HEK293 (cell line): ENCODE data around the gene CLIC4.
A peak's percentile ranks its signal among the peaks of the same experiment; 100 is the strongest.

ENCODE experiments used
- CTCF ChIA-PET: fragments of 350-600 bp; formaldehyde crosslinking; extraction: SDS; loops from one replicate; lab custom pipeline; 2021; ENCODE audit warnings: antibody characterized with exemption; lab: Yijun Ruan, JAX
- POLR2A ChIA-PET: fragments of 300-600 bp; formaldehyde crosslinking; extraction: SDS; loops from one replicate; lab custom pipeline; 2020; ENCODE audit warnings: antibody characterized with exemption, inconsistent platforms; lab: Yijun Ruan, JAX
- H3K27ac ChIP-seq: fragments of 200-500 bp; sonication (Bioruptor generic); 2 replicates; pipeline ENCODE4 v1.5.1; 2014; ENCODE audit warnings: low read depth, low read length, control low read depth, inconsistent platforms; ENCODE audit errors: extremely low read depth
- H3K36me3 ChIP-seq, 2 experiments: fragments of 200-500 bp in 1 of 2; sonication (Bioruptor generic) in 1 of 2; 1 replicate in 1 of 2; 2 replicates in 1 of 2; pipeline ENCODE4 v1.5.1; 2014 to 2017; ENCODE audit warnings: inconsistent platforms in 2 of 2, low read length in 2 of 2; ENCODE audit not compliant: control insufficient read depth in 2 of 2, insufficient read depth in 1 of 2
- H3K4me1 ChIP-seq: fragments of 200-500 bp; sonication (Bioruptor generic); 2 replicates; pipeline ENCODE4 v1.5.1; 2014; ENCODE audit warnings: mild to moderate bottlenecking, low read length, inconsistent platforms; ENCODE audit not compliant: control insufficient read depth, insufficient read depth
- H3K4me3 ChIP-seq: 2 replicates; pipeline ENCODE4 v1.5.1; 2011; ENCODE audit warnings: low read depth, mild to moderate bottlenecking, control low read depth, low read length, moderate library complexity
- H3K9me3 ChIP-seq: fragments of 200-500 bp; sonication (Bioruptor generic); 2 replicates; pipeline ENCODE4 v1.5.1; 2014; ENCODE audit warnings: low read depth, low read length, inconsistent platforms; ENCODE audit not compliant: control insufficient read depth, insufficient read depth
- BCL11A ChIP-seq: fragments of 450-650 bp; formaldehyde crosslinking; IDR thresholded peaks from 2 replicates; pipeline ENCODE4 v1.5.1; 2016; ENCODE audit warnings: low read depth, missing biosample characterization, missing genetic modification characterization
- KLF16 ChIP-seq: fragments of 450-650 bp; formaldehyde crosslinking; IDR thresholded peaks from 2 replicates; pipeline ENCODE4 v1.5.1; 2017; ENCODE audit warnings: missing biosample characterization, missing genetic modification characterization
- RBAK ChIP-seq: fragments of 450-650 bp; formaldehyde crosslinking; IDR thresholded peaks from 2 replicates; pipeline ENCODE4 v1.5.1; 2016; ENCODE audit warnings: missing biosample characterization, missing genetic modification characterization
- SP3 ChIP-seq: fragments of 450-650 bp; formaldehyde crosslinking; IDR thresholded peaks from 2 replicates; pipeline ENCODE4 v1.5.1; 2016; ENCODE audit warnings: missing biosample characterization, missing genetic modification characterization
- SP7 ChIP-seq: fragments of 450-650 bp; formaldehyde crosslinking; IDR thresholded peaks from 2 replicates; pipeline ENCODE4 v1.5.1; 2016; ENCODE audit warnings: missing biosample characterization, missing genetic modification characterization
- TRIM28 ChIP-seq: IDR thresholded peaks from 2 replicates; pipeline ENCODE4 v1.6.1; 2011; ENCODE audit warnings: low read length, control low read depth, borderline replicate concordance
- WT1 ChIP-seq: fragments of 450-650 bp; formaldehyde crosslinking; IDR thresholded peaks from 2 replicates; pipeline ENCODE4 v1.5.1; 2016; ENCODE audit warnings: missing biosample characterization, missing genetic modification characterization
- ZBTB8A ChIP-seq: fragments of 450-650 bp; formaldehyde crosslinking; IDR thresholded peaks from 2 replicates; pipeline ENCODE4 v1.5.1; 2016; ENCODE audit warnings: missing biosample characterization, missing genetic modification characterization
- ZFP3 ChIP-seq: fragments of 450-650 bp; formaldehyde crosslinking; IDR thresholded peaks from 2 replicates; pipeline ENCODE4 v1.5.1; 2016; ENCODE audit warnings: low read depth, missing biosample characterization, missing genetic modification characterization
- ZNF138 ChIP-seq: fragments of 450-650 bp; formaldehyde crosslinking; IDR thresholded peaks from 2 replicates; pipeline ENCODE4 v1.5.1; 2016; ENCODE audit warnings: missing biosample characterization, missing genetic modification characterization, borderline replicate concordance
- ZNF16 ChIP-seq: fragments of 450-650 bp; formaldehyde crosslinking; IDR thresholded peaks from 2 replicates; pipeline ENCODE4 v1.5.1; 2016; ENCODE audit warnings: low read depth, missing biosample characterization, missing genetic modification characterization
- ZNF239 ChIP-seq: fragments of 450-650 bp; formaldehyde crosslinking; IDR thresholded peaks from 2 replicates; pipeline ENCODE4 v1.5.1; 2016; ENCODE audit warnings: missing biosample characterization, missing genetic modification characterization
- ZNF266 ChIP-seq: fragments of 450-650 bp; formaldehyde crosslinking; IDR thresholded peaks from 2 replicates; pipeline ENCODE4 v1.5.1; 2016; ENCODE audit warnings: missing biosample characterization, missing genetic modification characterization, low read depth
- ZNF394 ChIP-seq: fragments of 450-650 bp; formaldehyde crosslinking; IDR thresholded peaks from 2 replicates; pipeline ENCODE4 v1.5.1; 2016; ENCODE audit warnings: missing biosample characterization, missing genetic modification characterization, mild to moderate bottlenecking, moderate library complexity, borderline replicate concordance
- ZNF423 ChIP-seq: fragments of 450-650 bp; formaldehyde crosslinking; IDR thresholded peaks from 2 replicates; pipeline ENCODE4 v1.5.1; 2016; ENCODE audit warnings: missing biosample characterization, missing genetic modification characterization
- ZNF548 ChIP-seq: fragments of 450-650 bp; formaldehyde crosslinking; IDR thresholded peaks from 2 replicates; pipeline ENCODE4 v1.5.1; 2016; ENCODE audit warnings: missing biosample characterization, missing genetic modification characterization
- ZNF549 ChIP-seq: fragments of 450-650 bp; IDR thresholded peaks from 2 replicates; pipeline ENCODE4 v1.5.1; 2018; ENCODE audit warnings: missing biosample characterization, missing genetic modification characterization, mild to moderate bottlenecking, inconsistent platforms, moderate library complexity
- ZNF561 ChIP-seq: fragments of 450-650 bp; IDR thresholded peaks from 2 replicates; pipeline ENCODE4 v1.5.1; 2018; ENCODE audit warnings: missing biosample characterization, missing genetic modification characterization, borderline replicate concordance
- ZNF585B ChIP-seq: fragments of 450-650 bp; formaldehyde crosslinking; IDR thresholded peaks from 2 replicates; pipeline ENCODE4 v1.5.1; 2016; ENCODE audit warnings: missing biosample characterization, missing genetic modification characterization
- ZNF623 ChIP-seq: fragments of 450-650 bp; formaldehyde crosslinking; IDR thresholded peaks from 2 replicates; pipeline ENCODE4 v1.5.1; 2016; ENCODE audit warnings: missing biosample characterization, missing genetic modification characterization
- ZNF626 ChIP-seq: fragments of 450-650 bp; sonication (Bioruptor Pico); formaldehyde crosslinking; IDR thresholded peaks from 2 replicates; pipeline ENCODE4 v1.5.1; 2018; ENCODE audit warnings: missing biosample characterization, missing genetic modification characterization, inconsistent platforms
- ZNF747 ChIP-seq: fragments of 450-650 bp; formaldehyde crosslinking; IDR thresholded peaks from 2 replicates; pipeline ENCODE4 v1.5.1; 2016; ENCODE audit warnings: missing biosample characterization, missing genetic modification characterization
- ZNF792 ChIP-seq: fragments of 450-650 bp; formaldehyde crosslinking; IDR thresholded peaks from 2 replicates; pipeline ENCODE4 v1.5.1; 2016; ENCODE audit warnings: missing biosample characterization, missing genetic modification characterization
- ZNF843 ChIP-seq: fragments of 450-650 bp; formaldehyde crosslinking; IDR thresholded peaks from 2 replicates; pipeline ENCODE4 v1.5.1; 2016; ENCODE audit warnings: missing biosample characterization, missing genetic modification characterization
- ZSCAN30 ChIP-seq: fragments of 450-650 bp; IDR thresholded peaks from 2 replicates; pipeline ENCODE4 v1.5.1; 2018; ENCODE audit warnings: missing biosample characterization, mild to moderate bottlenecking, missing genetic modification characterization, moderate library complexity
- TF ChIP-seq, protein P1 (sequence below): fragments of 450-650 bp; formaldehyde crosslinking; IDR thresholded peaks from 2 replicates; pipeline ENCODE4 v1.5.1; 2016; ENCODE audit warnings: missing biosample characterization, missing genetic modification characterization
- TF ChIP-seq, protein P2 (sequence below): fragments of 450-650 bp; formaldehyde crosslinking; IDR thresholded peaks from 2 replicates; pipeline ENCODE4 v1.5.1; 2016; ENCODE audit warnings: missing biosample characterization, missing genetic modification characterization
- TF ChIP-seq, protein P3 (sequence below): fragments of 450-650 bp; formaldehyde crosslinking; optimal IDR thresholded peaks from 2 replicates; pipeline ENCODE3; 2016; ENCODE audit warnings: missing biosample characterization, mild to moderate bottlenecking, missing genetic modification characterization
- TF ChIP-seq, protein P4 (sequence below): fragments of 450-650 bp; formaldehyde crosslinking; IDR thresholded peaks from 2 replicates; pipeline ENCODE4 v1.5.1; 2016; ENCODE audit warnings: missing biosample characterization, missing genetic modification characterization
- TF ChIP-seq, protein P5 (sequence below): fragments of 450-650 bp; formaldehyde crosslinking; IDR thresholded peaks from 2 replicates; pipeline ENCODE4; 2016; ENCODE audit warnings: missing biosample characterization, missing genetic modification characterization

Gene CLIC4

DNA sequence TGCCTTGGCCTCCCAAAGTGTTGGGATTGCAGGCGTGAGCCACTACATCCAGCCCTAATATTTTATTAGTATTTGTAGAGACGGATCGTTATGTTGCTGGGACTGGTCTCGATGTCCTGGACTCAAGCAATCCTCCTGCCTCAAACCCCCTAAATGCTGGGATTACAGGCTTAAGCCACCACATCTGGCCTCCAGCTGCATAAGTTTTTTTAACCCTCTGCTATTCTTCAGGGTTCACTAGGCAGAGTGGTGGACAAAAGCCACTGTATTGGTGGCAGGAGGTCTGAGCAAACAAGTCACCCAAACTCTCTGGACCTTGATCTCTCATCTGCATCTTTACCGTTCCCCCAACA lies 10.1 kb upstream of the CLIC4 start (continued):
- TF ChIP-seq, protein P1, sequence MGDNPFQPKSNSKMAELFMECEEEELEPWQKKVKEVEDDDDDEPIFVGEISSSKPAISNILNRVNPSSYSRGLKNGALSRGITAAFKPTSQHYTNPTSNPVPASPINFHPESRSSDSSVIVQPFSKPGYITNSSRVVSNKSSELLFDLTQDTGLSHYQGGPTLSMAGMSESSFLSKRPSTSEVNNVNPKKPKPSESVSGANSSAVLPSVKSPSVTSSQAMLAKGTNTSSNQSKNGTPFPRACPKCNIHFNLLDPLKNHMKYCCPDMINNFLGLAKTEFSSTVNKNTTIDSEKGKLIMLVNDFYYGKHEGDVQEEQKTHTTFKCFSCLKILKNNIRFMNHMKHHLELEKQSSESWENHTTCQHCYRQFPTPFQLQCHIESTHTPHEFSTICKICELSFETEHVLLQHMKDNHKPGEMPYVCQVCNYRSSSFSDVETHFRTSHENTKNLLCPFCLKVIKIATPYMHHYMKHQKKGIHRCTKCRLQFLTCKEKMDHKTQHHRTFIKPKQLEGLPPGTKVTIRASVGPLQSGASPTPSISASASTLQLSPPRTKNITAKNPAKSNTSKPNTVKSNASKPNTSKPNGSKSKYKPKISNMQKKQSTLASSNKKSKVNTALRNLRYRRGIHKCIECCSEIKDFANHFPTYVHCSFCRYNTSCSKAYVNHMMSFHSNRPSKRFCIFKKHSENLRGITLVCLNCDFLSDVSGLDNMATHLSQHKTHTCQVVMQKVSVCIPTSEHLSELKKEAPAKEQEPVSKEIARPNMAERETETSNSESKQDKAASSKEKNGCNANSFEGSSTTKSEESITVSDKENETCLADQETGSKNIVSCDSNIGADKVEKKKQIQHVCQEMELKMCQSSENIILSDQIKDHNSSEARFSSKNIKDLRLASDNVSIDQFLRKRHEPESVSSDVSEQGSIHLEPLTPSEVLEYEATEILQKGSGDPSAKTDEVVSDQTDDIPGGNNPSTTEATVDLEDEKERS (tag by site-specific recombination): no peak
- no peak for TF ChIP-seq SP3 (tag by site-specific recombination)
- no peak for TF ChIP-seq ZNF138 (tag by site-specific recombination)
- no peak for TF ChIP-seq ZNF626
- no peak for TF ChIP-seq ZBTB8A (tag by site-specific recombination)
- no peak for TF ChIP-seq ZNF266 (tag by site-specific recombination)
- no peak for TF ChIP-seq ZNF585B
- no peak for TF ChIP-seq ZNF548 (tag by site-specific recombination)
- no peak for TF ChIP-seq KLF16
- TF ChIP-seq, protein P2, sequence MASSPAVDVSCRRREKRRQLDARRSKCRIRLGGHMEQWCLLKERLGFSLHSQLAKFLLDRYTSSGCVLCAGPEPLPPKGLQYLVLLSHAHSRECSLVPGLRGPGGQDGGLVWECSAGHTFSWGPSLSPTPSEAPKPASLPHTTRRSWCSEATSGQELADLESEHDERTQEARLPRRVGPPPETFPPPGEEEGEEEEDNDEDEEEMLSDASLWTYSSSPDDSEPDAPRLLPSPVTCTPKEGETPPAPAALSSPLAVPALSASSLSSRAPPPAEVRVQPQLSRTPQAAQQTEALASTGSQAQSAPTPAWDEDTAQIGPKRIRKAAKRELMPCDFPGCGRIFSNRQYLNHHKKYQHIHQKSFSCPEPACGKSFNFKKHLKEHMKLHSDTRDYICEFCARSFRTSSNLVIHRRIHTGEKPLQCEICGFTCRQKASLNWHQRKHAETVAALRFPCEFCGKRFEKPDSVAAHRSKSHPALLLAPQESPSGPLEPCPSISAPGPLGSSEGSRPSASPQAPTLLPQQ (tag by site-specific recombination): no peak
- TF ChIP-seq, protein P3, sequence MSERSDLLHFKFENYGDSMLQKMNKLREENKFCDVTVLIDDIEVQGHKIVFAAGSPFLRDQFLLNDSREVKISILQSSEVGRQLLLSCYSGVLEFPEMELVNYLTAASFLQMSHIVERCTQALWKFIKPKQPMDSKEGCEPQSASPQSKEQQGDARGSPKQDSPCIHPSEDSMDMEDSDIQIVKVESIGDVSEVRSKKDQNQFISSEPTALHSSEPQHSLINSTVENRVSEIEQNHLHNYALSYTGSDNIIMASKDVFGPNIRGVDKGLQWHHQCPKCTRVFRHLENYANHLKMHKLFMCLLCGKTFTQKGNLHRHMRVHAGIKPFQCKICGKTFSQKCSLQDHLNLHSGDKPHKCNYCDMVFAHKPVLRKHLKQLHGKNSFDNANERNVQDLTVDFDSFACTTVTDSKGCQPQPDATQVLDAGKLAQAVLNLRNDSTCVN (tag by site-specific recombination): no peak

DNA sequence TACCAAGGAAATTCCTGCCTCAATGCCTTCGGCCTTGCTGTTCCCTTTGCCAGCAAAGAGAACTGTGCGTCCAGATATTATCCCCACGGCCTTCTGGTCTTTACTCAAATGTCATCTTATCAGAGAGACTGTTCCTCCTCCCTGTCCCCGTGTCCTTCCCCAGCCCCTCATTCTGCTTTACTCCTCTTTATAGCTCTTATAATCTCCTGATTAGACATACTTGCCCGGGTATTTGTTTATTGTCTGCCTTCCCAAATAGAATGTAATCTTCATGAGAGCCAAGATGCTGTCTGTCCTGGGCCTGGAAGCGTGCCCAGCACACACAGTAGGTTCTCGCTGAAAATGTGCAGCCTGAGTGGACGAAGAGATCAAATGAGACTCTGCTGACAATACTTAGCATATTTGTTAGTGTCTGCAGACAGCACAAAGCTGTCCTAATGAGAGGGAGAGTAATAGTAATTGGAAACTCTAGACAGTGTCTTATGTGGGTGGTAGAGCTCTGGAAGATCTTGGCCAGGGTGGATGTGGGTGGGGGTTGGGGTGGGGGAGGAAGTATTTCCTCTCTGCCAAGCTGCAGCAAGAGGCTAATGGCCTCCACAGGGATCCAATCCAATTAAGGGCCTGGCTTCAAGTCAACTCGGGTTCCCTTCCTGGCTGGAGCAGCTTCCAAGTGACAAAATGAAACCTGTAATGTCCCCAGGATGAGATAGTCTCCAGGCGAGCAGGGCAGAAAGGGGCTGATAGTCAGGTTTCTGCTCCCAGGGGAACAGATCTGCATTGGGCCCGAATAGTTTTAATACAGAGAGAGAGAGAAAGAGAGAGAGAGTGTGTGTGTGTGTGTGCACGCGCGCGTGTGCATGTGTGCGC lies 9.5 kb upstream of the CLIC4 start:
- Histone ChIP-seq H3K4me3 (no peak overlapping the region), H3K27ac (peak overlapping the region; percentile 73), H3K9me3 (no peaks in the 10 kb centered on the region), H3K36me3 (no peaks in the 10 kb centered on the region), H3K4me1 (peaks cover 8% of the 10 kb centered on the region)
- CTCF ChIA-PET: interaction anchor here (0.7 to 1.0 kb wide), 2 partner anchors 47 to 125 kb away, joined by 3 to 4 read pairs; no protein-coding TSS in a partner anchor
- POLR2A ChIA-PET: interaction anchor here (0.6 to 2.9 kb wide), 3 partner anchors 10 to 191 kb away, joined by 3 to 47 read pairs (median 4); partner anchors contain the start of gene CLIC4
- TF ChIP-seq ZNF549: no peak
- no peak for TF ChIP-seq RBAK (tag by site-specific recombination)
- no peak for TF ChIP-seq ZNF239 (tag by site-specific recombination)
- peak; percentile 61 for TF ChIP-seq SP7 (tag by site-specific recombination)
- no peak for TF ChIP-seq ZNF792 (tag by site-specific recombination)
- peak; percentile 69 for TF ChIP-seq ZSCAN30
- peak; percentile 84 for TF ChIP-seq WT1 (tag by site-specific recombination)
- no peak for TF ChIP-seq ZNF16 (tag by site-specific recombination)
- TF ChIP-seq, protein P4, sequence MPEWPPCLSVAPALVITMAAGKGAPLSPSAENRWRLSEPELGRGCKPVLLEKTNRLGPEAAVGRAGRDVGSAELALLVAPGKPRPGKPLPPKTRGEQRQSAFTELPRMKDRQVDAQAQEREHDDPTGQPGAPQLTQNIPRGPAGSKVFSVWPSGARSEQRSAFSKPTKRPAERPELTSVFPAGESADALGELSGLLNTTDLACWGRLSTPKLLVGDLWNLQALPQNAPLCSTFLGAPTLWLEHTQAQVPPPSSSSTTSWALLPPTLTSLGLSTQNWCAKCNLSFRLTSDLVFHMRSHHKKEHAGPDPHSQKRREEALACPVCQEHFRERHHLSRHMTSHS (tag by site-specific recombination): no peak
- TF ChIP-seq ZNF394 (tag by site-specific recombination): peak; percentile 33; the same call in 1 of the 2 replicates
- TF ChIP-seq ZNF747 (tag by site-specific recombination): no peak
- no peak for TF ChIP-seq ZFP3
- peak; percentile 28; the same call in 1 of the 2 replicates for TF ChIP-seq ZNF843
- no peak; the same call in 1 of the 2 replicates for TF ChIP-seq ZNF561 (tag by site-specific recombination)
- TF ChIP-seq, protein P5, sequence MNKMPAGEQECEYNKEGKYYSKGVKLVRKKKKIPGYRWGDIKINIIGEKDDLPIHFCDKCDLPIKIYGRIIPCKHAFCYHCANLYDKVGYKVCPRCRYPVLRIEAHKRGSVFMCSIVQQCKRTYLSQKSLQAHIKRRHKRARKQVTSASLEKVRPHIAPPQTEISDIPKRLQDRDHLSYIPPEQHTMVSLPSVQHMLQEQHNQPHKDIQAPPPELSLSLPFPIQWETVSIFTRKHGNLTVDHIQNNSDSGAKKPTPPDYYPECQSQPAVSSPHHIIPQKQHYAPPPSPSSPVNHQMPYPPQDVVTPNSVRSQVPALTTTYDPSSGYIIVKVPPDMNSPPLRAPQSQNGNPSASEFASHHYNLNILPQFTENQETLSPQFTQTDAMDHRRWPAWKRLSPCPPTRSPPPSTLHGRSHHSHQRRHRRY (tag by site-specific recombination): no peak
- peak; percentile 84 for TF ChIP-seq ZBTB8A (tag by site-specific recombination)
- no peak for TF ChIP-seq BCL11A (tag by site-specific recombination)
- TF ChIP-seq ZNF423: peak; percentile 14; the same call in 1 of the 2 replicates
- TF ChIP-seq TRIM28: peak; percentile 80
- TF ChIP-seq ZNF623 (tag by site-specific recombination): 0 out of 2 replicates have a peak, but pooled peaks have one; percentile 3
